ENCODE measurements around the gene ADAMTS16.

Gene ADAMTS16

GRCh38 chr5:5320062-5320805, 180.1 kb downstream of the ADAMTS16 start:
- no peak for DNase-seq

GRCh38 chr5:5321137-5321536, 181.0 kb downstream of the ADAMTS16 start:
- no peak for DNase-seq

GRCh38 chr5:5323551-5323950, 183.4 kb downstream of the ADAMTS16 start:
- no peak for DNase-seq

- no peak for DNase-seq
Observed at GRCh38 chr5:5326115-5326758, 186.1 kb downstream of the ADAMTS16 start.

GRCh38 chr5:5327126-5327525, 187.0 kb downstream of the ADAMTS16 start:
- DNase-seq: no peak

GRCh38 chr5:5330728-5331452, 190.8 kb downstream of the ADAMTS16 start:
- no peak for DNase-seq

GRCh38 chr5:5331848-5332247, 191.7 kb downstream of the ADAMTS16 start:
- DNase-seq: no peak

GRCh38 chr5:5332287-5332686, 192.2 kb downstream of the ADAMTS16 start:
- no peak for DNase-seq

- DNase-seq: no peak
Observed at GRCh38 chr5:5335107-5335506, 195.0 kb downstream of the ADAMTS16 start.

GRCh38 chr5:5335700-5336264, 195.7 kb downstream of the ADAMTS16 start:
- no peak for DNase-seq

- no peak for DNase-seq
Observed at GRCh38 chr5:5339257-5339656, 199.1 kb downstream of the ADAMTS16 start.

GRCh38 chr5:5340206-5340729, 200.1 kb downstream of the ADAMTS16 start:
- DNase-seq: no peak

GRCh38 chr5:5341531-5342292, 201.6 kb downstream of the ADAMTS16 start:
- DNase-seq: no peak

GRCh38 chr5:5342784-5343183, 202.7 kb downstream of the ADAMTS16 start:
- DNase-seq: no peak

GRCh38 chr5:5343568-5343967, 203.4 kb downstream of the ADAMTS16 start:
- DNase-seq: no peak

- DNase-seq: no peak
Observed at GRCh38 chr5:5344051-5344571, 204.0 kb downstream of the ADAMTS16 start.

- no peak for DNase-seq
Observed at GRCh38 chr5:5344606-5345005, 204.5 kb downstream of the ADAMTS16 start.

GRCh38 chr5:5347442-5347841, 207.3 kb downstream of the ADAMTS16 start:
- no peak for DNase-seq

- DNase-seq: no peak
Observed at GRCh38 chr5:5348135-5348534, 208.0 kb downstream of the ADAMTS16 start.

GRCh38 chr5:5348576-5348975, 208.4 kb downstream of the ADAMTS16 start:
- no peak for DNase-seq

GRCh38 chr5:5350101-5350500, 210.0 kb downstream of the ADAMTS16 start:
- no peak for DNase-seq

GRCh38 chr5:5351288-5351979, 211.3 kb downstream of the ADAMTS16 start:
- DNase-seq: no peak

Measured in effector CD8-positive, alpha-beta T cell (primary cell).